HG03442 (cell line): ENCODE results near the gene UQCC3.
"Not testable (repeated sequence)": the region's sequence is repeated elsewhere in the genome, so short reads cannot be mapped to it uniquely, and the experiment has no call there.

Experiments
- ATAC-seq: cut with Tn5 transposase; IDR thresholded peaks from one replicate; pipeline ENCODE4 v1.9.1; 2021; ENCODE audit warnings: mild to moderate bottlenecking, moderate library complexity; ENCODE audit not compliant: unreplicated experiment

The UQCC3 gene

DNA sequence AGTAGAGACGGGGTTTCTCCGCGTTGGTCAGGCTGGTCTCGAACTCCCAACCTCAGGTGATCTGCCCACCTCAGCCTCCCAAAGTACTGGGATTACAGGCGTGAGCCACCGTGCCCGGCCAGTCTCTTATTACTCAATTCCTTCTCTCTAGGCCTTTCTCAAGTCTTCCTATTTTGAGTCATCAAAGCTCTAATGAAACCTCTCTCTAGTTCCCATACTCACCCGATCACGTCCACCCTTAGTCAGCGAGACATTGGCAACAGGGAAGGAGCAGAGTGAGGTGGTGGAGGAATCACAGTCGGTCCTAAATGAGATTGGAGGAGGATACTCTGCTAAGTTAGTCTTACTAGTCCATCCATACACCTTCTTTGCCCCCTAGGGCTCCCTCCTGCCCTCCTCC is 30.8 kb downstream of the UQCC3 start:
- no peak for ATAC-seq

- ATAC-seq, result not testable (repeated sequence)
These were observed 32.4 kb downstream of the UQCC3 start for GRCh38 chr11:62703921-62704320.

DNA sequence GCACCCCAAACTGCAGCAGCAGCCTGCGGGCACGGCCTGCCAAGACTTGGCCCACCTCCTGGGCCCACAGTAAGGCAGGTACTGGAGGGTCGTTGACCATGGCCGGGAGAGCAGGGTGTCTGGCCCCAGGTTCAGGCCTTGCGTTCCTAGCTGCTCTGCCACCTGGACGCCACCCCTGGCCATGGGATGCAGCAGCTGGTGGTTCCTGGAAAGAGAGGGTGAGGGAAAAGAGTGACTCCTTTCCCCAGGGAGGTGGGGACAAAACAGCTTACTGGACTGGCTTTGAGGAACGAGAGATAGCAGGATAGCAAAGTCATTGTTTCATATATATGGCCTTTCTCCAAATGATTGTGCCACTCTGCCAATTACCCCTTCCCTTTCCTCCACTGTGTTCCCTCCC is 33.9 kb downstream of the UQCC3 start:
- no peak for ATAC-seq

GRCh38 chr11:62705880-62706849 is 34.7 kb downstream of the UQCC3 start:
- ATAC-seq, result peak; percentile 65

DNA sequence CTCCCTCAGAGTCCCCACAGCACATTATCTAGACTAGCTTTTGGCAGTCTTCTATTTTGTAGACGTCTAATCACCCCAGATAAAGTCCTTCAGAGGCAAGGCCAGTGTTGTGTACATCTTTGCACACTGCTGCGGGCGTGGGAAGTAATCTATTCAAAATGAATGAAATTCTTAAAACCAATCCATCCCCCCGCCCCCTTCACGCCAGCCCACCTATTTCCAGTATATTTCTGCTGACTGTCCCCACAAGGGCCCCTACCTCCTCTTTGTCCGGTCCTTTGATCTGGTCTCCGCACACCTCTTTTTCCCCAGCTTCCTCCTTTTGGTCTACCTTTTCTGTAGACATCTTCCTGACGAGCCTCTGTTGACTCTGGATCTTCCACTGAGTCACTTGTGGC is 35.4 kb downstream of the UQCC3 start:
- no peak for ATAC-seq

DNA sequence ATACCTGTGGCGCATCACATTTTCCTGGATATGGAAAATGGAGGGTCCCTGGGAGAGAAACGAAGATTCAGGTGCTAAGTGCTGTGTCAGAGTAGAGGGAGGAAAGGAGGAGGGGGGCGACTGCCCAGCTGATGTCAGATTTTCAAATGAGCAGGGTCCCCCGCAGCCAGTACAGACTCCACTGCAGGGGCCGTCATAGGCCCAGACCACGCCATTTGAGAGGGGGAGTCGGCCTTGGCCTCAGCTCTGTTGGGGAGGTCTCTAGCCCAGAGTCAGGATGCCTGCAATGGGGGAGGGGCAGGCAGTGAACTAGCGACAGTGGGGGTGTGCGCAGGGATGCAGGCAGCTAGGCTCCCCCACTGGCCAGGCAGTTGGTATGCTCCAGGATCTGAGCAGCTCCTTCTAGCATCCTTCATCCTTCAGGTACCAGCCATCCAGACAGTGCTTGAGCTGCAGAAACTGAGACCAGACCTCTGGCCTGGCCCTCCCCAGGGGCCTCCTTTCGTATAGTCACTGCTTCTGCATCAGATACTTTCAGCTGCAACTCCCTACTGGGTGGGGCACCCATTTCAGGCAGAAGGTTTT is 35.9 kb downstream of the UQCC3 start, which contains the start of the genes BSCL2 and GNG3:
Gene BSCL2 (minus strand): TSS at position 148 of the 585 bp plus-strand sequence. CDS start 229 bp downstream, outside the sequence.
Gene GNG3 (plus strand): TSS at position 400 of the 585 bp plus-strand sequence. CDS start 620 bp downstream, outside the sequence.
- ATAC-seq, result no peak

GRCh38 chr11:62708392-62708791 is 36.9 kb downstream of the UQCC3 start:
- no peak for ATAC-seq

DNA sequence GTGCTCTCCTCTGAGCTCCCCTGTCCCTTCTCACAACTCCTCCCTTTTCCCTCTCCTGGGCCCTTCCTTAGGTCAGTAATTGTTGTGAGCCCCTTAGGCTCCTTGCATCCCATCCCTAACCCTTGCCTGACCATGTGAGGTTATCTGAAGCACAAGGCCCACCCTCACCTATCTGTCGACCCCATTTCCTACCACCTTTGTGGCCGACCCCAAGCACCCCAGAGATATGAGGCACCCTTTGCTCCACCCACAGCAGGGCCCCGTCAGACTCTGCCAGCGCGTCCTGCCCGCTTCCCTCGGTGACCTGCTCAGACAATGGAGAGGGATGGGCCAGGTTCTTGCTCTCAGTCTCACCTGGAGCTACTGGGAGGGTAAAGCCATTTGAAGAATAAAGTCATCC is 37.3 kb downstream of the UQCC3 start:
- no peak for ATAC-seq

DNA sequence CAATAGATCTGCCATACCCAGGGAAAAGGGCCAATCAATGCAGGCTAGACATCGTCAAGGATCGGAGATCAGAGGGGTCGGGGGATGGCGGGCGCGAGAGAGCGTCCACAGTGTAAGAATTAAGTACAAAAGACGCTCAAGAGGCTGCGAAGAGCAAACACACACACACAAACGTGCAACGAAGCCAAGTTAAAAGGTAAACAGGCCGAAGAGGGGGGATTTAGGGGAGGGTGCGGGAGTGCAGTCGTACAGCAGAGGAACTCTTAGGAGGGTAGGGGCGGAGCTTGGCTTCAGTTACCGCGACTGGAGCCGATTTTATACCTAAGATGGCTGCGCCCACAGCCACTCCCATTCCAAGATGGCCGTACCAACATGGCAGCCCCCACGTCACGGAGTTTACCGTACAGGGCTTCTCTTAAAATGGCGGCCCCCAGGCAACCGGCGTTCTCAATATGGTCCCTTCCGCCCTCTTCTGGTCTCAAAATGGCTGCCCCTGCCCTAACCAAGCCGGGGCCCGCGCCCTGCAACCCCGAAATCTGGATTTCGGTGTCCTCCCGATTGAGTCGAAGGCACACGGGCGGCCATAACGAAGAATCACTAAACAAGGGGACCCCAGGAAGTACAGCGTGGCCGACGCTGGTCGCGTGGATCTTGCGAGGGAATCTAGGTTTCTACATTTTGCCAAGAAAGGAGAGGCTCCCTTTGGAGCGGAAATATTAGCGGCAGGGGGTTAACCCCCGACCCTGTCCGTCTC is 38.0 kb downstream of the UQCC3 start:
- ATAC-seq, result peak; percentile 61

GRCh38 chr11:62710001-62710345 is 38.5 kb downstream of the UQCC3 start:
- ATAC-seq, result no peak

- no peak for ATAC-seq
These were observed 40.9 kb downstream of the UQCC3 start for GRCh38 chr11:62712276-62712812.

GRCh38 chr11:62712861-62713260 is 41.4 kb downstream of the UQCC3 start:
- no peak for ATAC-seq

GRCh38 chr11:62713343-62713742 is 41.9 kb downstream of the UQCC3 start:
- no peak for ATAC-seq

DNA sequence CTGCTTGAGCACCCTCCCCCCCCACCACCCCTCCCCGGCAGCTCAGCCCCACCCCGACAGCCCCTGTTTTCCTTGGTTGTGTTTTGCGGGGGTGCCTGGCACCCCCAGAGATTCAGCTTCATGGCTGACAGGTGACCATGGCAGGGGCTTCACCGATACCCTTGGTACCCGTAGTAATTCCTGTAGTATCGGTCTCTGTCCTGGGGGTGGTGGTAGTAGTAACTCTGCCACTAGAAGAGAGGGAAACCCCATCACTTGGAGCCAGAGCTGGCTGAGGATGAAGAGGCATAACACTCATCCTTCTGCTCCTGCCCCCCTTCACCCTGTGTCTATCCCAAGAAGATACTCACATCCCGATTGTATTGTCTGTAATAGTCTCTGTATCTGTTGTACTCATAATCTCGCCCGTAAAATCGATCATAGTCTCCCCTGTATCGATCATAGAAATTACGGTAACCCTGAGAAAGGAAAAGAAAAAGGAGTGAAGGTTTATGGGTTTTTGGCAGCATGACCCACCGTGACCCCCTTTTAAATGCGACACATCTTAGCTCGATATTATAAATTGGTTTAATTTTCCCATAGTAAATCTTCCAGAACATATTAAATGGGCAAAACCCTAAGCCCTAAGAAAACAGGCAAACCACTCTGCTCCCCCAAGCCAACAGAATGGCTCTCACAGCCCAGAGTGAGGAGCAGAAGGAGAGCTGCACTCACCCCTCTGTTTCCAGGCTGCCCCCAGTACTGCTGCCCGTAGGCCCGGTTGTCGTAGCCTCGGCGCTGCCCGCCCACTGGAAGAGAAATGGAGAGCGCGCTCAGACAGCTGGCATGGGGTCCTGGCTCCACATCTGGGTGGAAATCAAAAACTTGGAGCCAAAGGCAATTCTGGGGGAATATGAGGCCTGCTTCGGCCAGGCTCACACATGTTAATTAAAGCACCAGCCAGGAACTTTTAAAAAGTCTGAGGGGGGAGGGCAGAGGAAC is 44.0 kb downstream of the UQCC3 start:
- no peak for ATAC-seq

- ATAC-seq, result no peak
These were observed 44.7 kb downstream of the UQCC3 start for GRCh38 chr11:62716206-62716605.

- no peak for ATAC-seq
These were observed 45.3 kb downstream of the UQCC3 start for GRCh38 chr11:62716816-62717215.

DNA sequence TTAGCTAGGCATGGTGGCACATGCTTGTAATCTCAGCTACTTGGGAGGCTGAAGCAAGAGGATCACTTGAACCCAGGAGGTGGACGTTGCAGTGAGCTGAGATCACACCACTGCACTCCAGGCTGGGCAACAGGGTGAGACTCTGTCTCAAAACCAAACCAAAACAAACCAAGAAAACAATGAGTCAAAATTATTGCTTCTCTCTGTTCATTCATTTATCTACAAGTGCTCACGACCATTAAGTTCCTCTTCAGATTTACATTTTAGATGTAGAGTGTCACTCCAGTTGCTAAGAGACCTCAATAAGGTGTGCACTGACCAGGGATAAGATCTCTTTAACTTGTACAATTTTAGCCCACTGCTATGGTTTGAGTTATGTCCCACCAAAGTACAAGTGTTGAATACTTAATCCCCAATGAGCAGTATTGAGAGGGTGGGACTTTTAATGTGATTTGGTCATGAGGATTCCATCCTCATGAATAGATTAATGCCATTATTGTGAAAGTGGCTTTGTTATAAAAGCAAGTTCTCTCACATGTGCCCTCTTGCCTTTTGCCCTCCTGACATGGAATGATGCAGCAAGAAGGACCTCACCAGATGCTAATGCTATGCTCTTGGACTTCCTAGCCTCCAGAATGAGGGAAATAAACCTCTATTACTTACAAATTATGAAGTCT is 48.0 kb downstream of the UQCC3 start:
- ATAC-seq, result no peak

DNA sequence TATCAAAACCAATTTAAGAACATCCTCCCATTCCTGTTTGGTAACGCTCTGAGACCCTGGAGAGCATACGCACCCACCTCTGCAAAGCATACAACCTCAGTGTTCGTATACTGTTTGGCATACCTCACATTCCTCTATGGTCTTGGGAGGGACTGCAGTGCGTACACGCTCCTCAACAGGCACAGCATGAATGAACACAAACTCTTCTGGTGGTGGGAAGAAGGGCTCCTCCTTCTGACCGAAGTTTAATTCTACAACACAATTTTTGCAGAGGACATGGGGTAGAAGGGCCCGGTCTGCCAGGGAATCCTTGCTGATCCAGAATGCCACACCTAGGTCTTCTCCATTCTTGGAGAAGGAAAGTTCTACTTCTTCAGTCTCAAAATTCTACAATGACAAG is 50.5 kb downstream of the UQCC3 start:
- no peak for ATAC-seq
